OCI-LY1 (cell line): ENCODE data around the gene EWSR1.

Experiments
- CTCF ChIP-seq: fragments of 200-600 bp; sonication (generic), shearing (Covaris generic); IDR thresholded peaks from 2 replicates; pipeline ENCODE4 v1.5.1; 2017; ENCODE audit warnings: mild to moderate bottlenecking, antibody characterized with exemption, low read length, moderate library complexity, mixed read lengths
- EZH2 ChIP-seq: fragments of 200-600 bp; sonication (generic), shearing (Covaris generic); IDR thresholded peaks from 2 replicates; pipeline ENCODE4 v1.8.0; 2017; ENCODE audit warnings: borderline replicate concordance, mixed run types, mild to moderate bottlenecking, antibody characterized with exemption, low read length, moderate library complexity, mixed read lengths

GRCh38 chr22:29334696-29335344, 66.8 kb downstream of the EWSR1 start:
- TF ChIP-seq EZH2 = no peak
- no peak for TF ChIP-seq CTCF
